ENCODE measurements around the gene IDI2.

DNA sequence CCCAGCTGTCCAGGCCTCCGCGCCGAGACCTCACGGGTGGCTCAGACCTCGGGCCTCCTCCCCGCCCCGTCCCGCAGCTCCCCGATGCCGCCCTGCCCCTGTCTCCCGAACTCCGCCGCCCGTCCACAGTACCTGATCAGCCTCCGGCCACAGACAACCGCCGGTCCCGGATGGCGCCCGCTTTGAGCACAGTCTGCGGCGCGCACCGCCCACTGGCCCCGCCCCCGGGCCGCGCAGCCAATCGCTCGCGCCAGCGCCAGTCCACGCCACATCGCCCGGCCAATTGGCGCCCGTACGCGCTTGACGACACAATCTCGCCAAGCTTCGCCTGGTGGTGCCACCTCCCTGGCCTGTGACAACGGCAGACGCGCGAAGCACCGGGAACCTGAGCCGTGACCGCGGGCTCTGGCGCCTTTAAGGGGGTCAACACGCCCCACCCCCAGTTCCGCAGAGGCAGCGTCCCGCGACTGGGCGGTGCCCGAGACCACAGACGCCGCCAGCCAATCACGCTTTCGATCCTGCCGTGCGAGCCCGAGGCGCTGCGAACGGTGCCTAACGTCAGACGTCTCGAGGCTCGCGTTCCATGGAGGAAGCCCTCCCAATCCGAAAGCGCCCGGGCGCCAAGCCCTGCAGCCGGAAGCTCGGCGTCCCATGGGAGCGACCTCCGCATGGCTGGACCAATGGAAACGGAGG lies 23.2 kb upstream of the IDI2 start, which contains the start of gene IDI1:
- TF ChIP-seq POLR2A (IDR thresholded peaks at IDR 0.05; ENCODE audit: low read depth, low read length) (peak; percentile 90), POU2F2 (IDR thresholded peaks at IDR 0.05; ENCODE audit: low read depth, low read length) (peak; percentile 34; the same call in 1 of the 2 replicates)

Measured in GM12891 (cell line).